Activated B cell treated with CpG ODN at 0.5 μM for 24 hours (primary cell): ENCODE results near the gene CBX3. TPM values are rescaled to one million over a fixed set of nuclear protein-coding genes. Genes with fewer than 3 reads are reported as not detected.

ENCODE experiments used
- ATAC-seq: fragments of 200-7000 bp; cut with Tn5 transposase; one replicate; pipeline ENCODE4 v1.10.0; 2021; ENCODE audit warnings: low read depth, mild to moderate bottlenecking, moderate library complexity
- CTCF ChIA-PET: fragments of 350-600 bp; sonication (Branson Sonifier 250); formaldehyde crosslinking; loops from one replicate; lab custom pipeline; 2021; ENCODE audit warnings: antibody characterized with exemption; lab: Charles Lee
- POLR2A ChIA-PET: fragments of 350-600 bp; sonication (Branson Sonifier 250); formaldehyde crosslinking; loops from one replicate; lab custom pipeline; 2021; ENCODE audit warnings: antibody characterized with exemption; lab: Charles Lee
- DNase-seq: peaks from one replicate; pipeline ENCODE4 v3.0.0; 2022
- H3K27ac Mint-ChIP-seq: one replicate; pipeline ENCODE4 v1.8.0; 2020; ENCODE audit warnings: mixed read lengths
- H3K27me3 Mint-ChIP-seq: one replicate; pipeline ENCODE4 v1.8.0; 2021; ENCODE audit warnings: mixed read lengths
- H3K36me3 Mint-ChIP-seq: one replicate; pipeline ENCODE4 v1.8.0; 2021; ENCODE audit warnings: low read depth, mixed read lengths
- H3K4me1 Mint-ChIP-seq: one replicate; pipeline ENCODE4 v1.8.0; 2021; ENCODE audit warnings: mixed read lengths
- H3K4me3 Mint-ChIP-seq: one replicate; pipeline ENCODE4 v1.8.0; 2020; ENCODE audit warnings: mild to moderate bottlenecking, mixed read lengths
- H3K9me3 Mint-ChIP-seq: one replicate; pipeline ENCODE4 v1.8.0; 2020; ENCODE audit warnings: mixed read lengths
- CTCF ChIP-seq: fragments of 200-600 bp; IDR thresholded peaks from one replicate; pipeline ENCODE4 v1.8.0; 2022; ENCODE audit warnings: antibody characterized with exemption, mild to moderate bottlenecking
- intact Hi-C: fragments of 100-400 bp; cut with micrococcal nuclease; formaldehyde crosslinking; loops from one replicate; pipeline ENCODE4 v1.15.1; 2024
- total RNA-seq: library from RNA; stranded (reverse); gene quantifications from 2 replicates; pipeline ENCODE4 v1.2.3, GENCODE V29; 2022

Gene CBX3
- total RNA-seq, 1 donor from 2014 or later, result 125 TPM

GRCh38 chr7:26186364-26187311 is 14.9 kb upstream of the CBX3 start:
- intact Hi-C loops, result no loop called here
- Mint-ChIP-seq H3K27me3 (no peaks in the 10 kb centered on the region), H3K4me1 (peaks cover 71% of the 10 kb centered on the region), H3K9me3 (no peaks in the 10 kb centered on the region), H3K4me3 (no peak overlapping the region), H3K27ac (peak overlapping the region; percentile 12), H3K36me3 (peaks cover 71% of the 10 kb centered on the region)
- POLR2A ChIA-PET, result interaction anchor here (0.9 to 3.8 kb wide), 7 partner anchors 9 to 97 kb away, joined by 3 to 42 read pairs (median 4); partner anchors contain the start of gene HNRNPA2B1
- no peak for ATAC-seq
- CTCF ChIA-PET, result interaction anchor here (1.5 to 4.8 kb wide), 3 partner anchors 13 to 96 kb away, joined by 4 to 34 read pairs (median 24); partner anchors contain the start of genes CBX3, HNRNPA2B1 and NFE2L3
- DNase-seq, result no peak
- TF ChIP-seq CTCF, result no peak

GRCh38 chr7:26187380-26188205 is 14.0 kb upstream of the CBX3 start:
- no peak for TF ChIP-seq CTCF
- no peak overlapping the region for H3K4me3 Mint-ChIP-seq
- POLR2A ChIA-PET, result interaction anchor here (0.9 to 3.8 kb wide), 14 partner anchors 8 to 293 kb away, joined by 3 to 42 read pairs (median 4); partner anchors contain the start of genes HNRNPA2B1 and NFE2L3
- no peak for DNase-seq
- peak overlapping the region; percentile 50 for H3K27ac Mint-ChIP-seq
- peaks cover 80% of the 10 kb centered on the region for H3K36me3 Mint-ChIP-seq
- CTCF ChIA-PET, result interaction anchor here (1.5 to 4.8 kb wide), 5 partner anchors 12 to 295 kb away, joined by 4 to 34 read pairs (median 5); partner anchors contain the start of genes CBX3, HNRNPA2B1 and NFE2L3
- intact Hi-C loops, result loop anchor here (1.0 kb wide), 1 partner anchor 10 kb away; no protein-coding TSS in a partner anchor
- no peaks in the 10 kb centered on the region for H3K9me3 Mint-ChIP-seq
- no peak for ATAC-seq
- peaks cover 75% of the 10 kb centered on the region for H3K4me1 Mint-ChIP-seq
- no peaks in the 10 kb centered on the region for H3K27me3 Mint-ChIP-seq

- ATAC-seq (no peak), DNase-seq (no peak)
- ChIA-PET POLR2A (interaction anchor here (0.6 to 3.8 kb wide), 14 partner anchors 9 to 294 kb away, joined by 3 to 42 read pairs (median 4); partner anchors contain the start of genes CBX3, HNRNPA2B1 and NFE2L3), CTCF (interaction anchor here (1.3 to 4.8 kb wide), 7 partner anchors 11 to 296 kb away, joined by 3 to 34 read pairs (median 5); partner anchors contain the start of genes CBX3, HNRNPA2B1 and NFE2L3)
- Mint-ChIP-seq H3K27ac (peak overlapping the region; percentile 50), H3K4me3 (no peak overlapping the region), H3K36me3 (peaks cover 88% of the 10 kb centered on the region), H3K9me3 (no peaks in the 10 kb centered on the region), H3K4me1 (peaks cover 82% of the 10 kb centered on the region), H3K27me3 (no peaks in the 10 kb centered on the region)
- TF ChIP-seq CTCF, result no peak
- intact Hi-C loops, result loop anchor here (1.0 kb wide), 1 partner anchor 9 kb away; no protein-coding TSS in a partner anchor
Observed at GRCh38 chr7:26188206-26188956, 13.2 kb upstream of the CBX3 start.

- no peaks in the 10 kb centered on the region for H3K27me3 Mint-ChIP-seq
- ATAC-seq (no peak), DNase-seq (no peak)
- no peak overlapping the region for H3K4me3 Mint-ChIP-seq
- H3K9me3 Mint-ChIP-seq, result no peaks in the 10 kb centered on the region
- TF ChIP-seq CTCF, result no peak
- intact Hi-C loops, result loop anchor here (1.0 kb wide), 1 partner anchor 8 kb away; no protein-coding TSS in a partner anchor
- POLR2A ChIA-PET, result interaction anchor here (0.6 to 3.8 kb wide), 10 partner anchors 9 to 127 kb away, joined by 3 to 42 read pairs (median 6); partner anchors contain the start of genes CBX3, HNRNPA2B1 and NFE2L3
- CTCF ChIA-PET, result interaction anchor here (1.3 to 4.8 kb wide), 6 partner anchors 10 to 296 kb away, joined by 3 to 34 read pairs (median 6); partner anchors contain the start of genes CBX3 and HNRNPA2B1
- peaks cover 82% of the 10 kb centered on the region for H3K4me1 Mint-ChIP-seq
- H3K36me3 Mint-ChIP-seq, result peaks cover 90% of the 10 kb centered on the region
- H3K27ac Mint-ChIP-seq, result peak overlapping the region; percentile 50
Observed at GRCh38 chr7:26188957-26189541, 12.5 kb upstream of the CBX3 start.
